ENCODE data around the gene ERVK3-1. TPM values are rescaled to one million over a fixed set of nuclear protein-coding genes. Genes with fewer than 3 reads are reported as not detected.

ERVK3-1 gene
- total and polyA plus RNA-seq, 2 of the 13 experiments (the other 11 are each of a cell fraction or from before 2014, with no cell fraction given): 28.5 to 38.7 TPM

DNA sequence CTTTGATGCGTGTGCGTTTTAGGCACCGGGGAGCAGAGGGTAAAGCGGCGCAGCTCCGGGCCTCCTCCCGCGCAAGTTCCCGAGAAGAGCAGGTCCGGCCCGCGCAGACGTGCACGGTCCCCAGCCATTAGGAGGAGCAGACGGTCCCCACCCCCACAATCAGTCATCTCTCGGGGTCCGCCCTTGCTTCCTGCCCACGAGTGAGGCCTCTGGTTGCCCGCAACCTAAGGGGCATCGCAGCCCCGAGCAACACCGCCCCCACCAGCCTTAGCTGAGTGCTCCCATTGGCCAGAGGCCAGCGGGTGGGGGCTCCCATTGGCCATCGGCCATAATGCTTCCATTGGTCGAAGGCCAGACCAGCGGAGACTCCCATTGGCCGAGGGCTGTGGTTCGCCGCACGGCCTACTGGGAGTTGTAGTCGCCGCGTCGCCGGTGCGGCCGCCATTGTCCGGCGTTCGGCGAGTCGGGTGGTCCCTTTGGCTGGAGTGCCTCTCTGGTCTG lies 26.6 kb upstream of the ERVK3-1 start, which contains the start of gene ZNF8 (continued):
- TF ChIP-seq, protein P1, sequence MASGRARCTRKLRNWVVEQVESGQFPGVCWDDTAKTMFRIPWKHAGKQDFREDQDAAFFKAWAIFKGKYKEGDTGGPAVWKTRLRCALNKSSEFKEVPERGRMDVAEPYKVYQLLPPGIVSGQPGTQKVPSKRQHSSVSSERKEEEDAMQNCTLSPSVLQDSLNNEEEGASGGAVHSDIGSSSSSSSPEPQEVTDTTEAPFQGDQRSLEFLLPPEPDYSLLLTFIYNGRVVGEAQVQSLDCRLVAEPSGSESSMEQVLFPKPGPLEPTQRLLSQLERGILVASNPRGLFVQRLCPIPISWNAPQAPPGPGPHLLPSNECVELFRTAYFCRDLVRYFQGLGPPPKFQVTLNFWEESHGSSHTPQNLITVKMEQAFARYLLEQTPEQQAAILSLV (CRISPR knock-in tag; IDR thresholded peaks at IDR 0.05; ENCODE audit: borderline replicate concordance): no peak
- TF ChIP-seq MAF1 (CRISPR knock-in tag; IDR thresholded peaks at IDR 0.05; ENCODE audit: borderline replicate concordance) (no peak), MXD4 (CRISPR knock-in tag; IDR thresholded peaks at IDR 0.05) (no peak; the same call in 1 of the 2 replicates), POLR2AphosphoS5 (IDR thresholded peaks at IDR 0.05; ENCODE audit: low read depth, low read length) (peak; percentile 72), ZNF572 (CRISPR knock-in tag; IDR thresholded peaks at IDR 0.05) (0 out of 2 replicates have a peak, but pooled peaks have one; percentile 45), JUN (CRISPR knock-in tag; IDR thresholded peaks at IDR 0.05) (no peak), HCFC1 (IDR thresholded peaks at IDR 0.05; ENCODE audit: low read depth, low read length) (peak; percentile 85), YEATS4 (CRISPR knock-in tag; IDR thresholded peaks at IDR 0.05; ENCODE audit: borderline replicate concordance) (no peak), ADNP (CRISPR knock-in tag; IDR thresholded peaks at IDR 0.05) (no peak), RCOR2 (CRISPR knock-in tag; IDR thresholded peaks at IDR 0.05) (0 out of 2 replicates have a peak, but pooled peaks have one; percentile 30), MTA3 (CRISPR knock-in tag; IDR thresholded peaks at IDR 0.05) (no peak), THAP11 (CRISPR knock-in tag; IDR thresholded peaks at IDR 0.05) (peak; percentile 98), MEF2D (CRISPR knock-in tag; IDR thresholded peaks at IDR 0.05) (no peak; the same call in 1 of the 2 replicates), MTA1 (CRISPR knock-in tag; IDR thresholded peaks at IDR 0.05; ENCODE audit: borderline replicate concordance) (peak; percentile 17; the same call in 1 of the 2 replicates), ZNF841 (CRISPR knock-in tag; IDR thresholded peaks at IDR 0.05; ENCODE audit: borderline replicate concordance) (no peak), PHF8 (CRISPR knock-in tag; IDR thresholded peaks at IDR 0.05) (peak; percentile 65)
- TF ChIP-seq, protein P2, sequence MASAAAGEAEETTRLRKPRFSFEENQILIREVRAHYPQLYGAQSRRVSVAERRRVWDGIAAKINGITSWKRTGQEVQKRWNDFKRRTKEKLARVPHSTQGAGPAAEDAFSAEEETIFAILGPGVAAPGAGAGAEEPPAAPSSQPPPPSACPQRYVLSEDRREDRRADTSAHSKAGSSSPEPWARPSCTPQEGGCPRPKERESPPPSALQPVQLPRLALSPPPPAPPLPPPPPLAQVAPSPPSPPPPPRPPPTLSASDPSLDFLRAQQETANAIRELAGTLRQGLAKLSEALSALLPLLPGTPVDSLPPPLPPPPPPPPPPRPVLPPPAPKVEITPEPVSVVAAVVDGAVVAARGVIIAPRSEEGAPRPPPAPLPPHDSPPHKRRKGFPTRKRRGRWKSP (CRISPR knock-in tag; IDR thresholded peaks at IDR 0.05): peak; percentile 90; the same call in 1 of the 2 replicates
- TF ChIP-seq, protein P3, sequence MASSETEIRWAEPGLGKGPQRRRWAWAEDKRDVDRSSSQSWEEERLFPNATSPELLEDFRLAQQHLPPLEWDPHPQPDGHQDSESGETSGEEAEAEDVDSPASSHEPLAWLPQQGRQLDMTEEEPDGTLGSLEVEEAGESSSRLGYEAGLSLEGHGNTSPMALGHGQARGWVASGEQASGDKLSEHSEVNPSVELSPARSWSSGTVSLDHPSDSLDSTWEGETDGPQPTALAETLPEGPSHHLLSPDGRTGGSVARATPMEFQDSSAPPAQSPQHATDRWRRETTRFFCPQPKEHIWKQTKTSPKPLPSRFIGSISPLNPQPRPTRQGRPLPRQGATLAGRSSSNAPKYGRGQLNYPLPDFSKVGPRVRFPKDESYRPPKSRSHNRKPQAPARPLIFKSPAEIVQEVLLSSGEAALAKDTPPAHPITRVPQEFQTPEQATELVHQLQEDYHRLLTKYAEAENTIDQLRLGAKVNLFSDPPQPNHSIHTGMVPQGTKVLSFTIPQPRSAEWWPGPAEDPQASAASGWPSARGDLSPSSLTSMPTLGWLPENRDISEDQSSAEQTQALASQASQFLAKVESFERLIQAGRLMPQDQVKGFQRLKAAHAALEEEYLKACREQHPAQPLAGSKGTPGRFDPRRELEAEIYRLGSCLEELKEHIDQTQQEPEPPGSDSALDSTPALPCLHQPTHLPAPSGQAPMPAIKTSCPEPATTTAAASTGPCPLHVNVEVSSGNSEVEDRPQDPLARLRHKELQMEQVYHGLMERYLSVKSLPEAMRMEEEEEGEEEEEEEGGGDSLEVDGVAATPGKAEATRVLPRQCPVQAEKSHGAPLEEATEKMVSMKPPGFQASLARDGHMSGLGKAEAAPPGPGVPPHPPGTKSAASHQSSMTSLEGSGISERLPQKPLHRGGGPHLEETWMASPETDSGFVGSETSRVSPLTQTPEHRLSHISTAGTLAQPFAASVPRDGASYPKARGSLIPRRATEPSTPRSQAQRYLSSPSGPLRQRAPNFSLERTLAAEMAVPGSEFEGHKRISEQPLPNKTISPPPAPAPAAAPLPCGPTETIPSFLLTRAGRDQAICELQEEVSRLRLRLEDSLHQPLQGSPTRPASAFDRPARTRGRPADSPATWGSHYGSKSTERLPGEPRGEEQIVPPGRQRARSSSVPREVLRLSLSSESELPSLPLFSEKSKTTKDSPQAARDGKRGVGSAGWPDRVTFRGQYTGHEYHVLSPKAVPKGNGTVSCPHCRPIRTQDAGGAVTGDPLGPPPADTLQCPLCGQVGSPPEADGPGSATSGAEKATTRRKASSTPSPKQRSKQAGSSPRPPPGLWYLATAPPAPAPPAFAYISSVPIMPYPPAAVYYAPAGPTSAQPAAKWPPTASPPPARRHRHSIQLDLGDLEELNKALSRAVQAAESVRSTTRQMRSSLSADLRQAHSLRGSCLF (CRISPR knock-in tag; IDR thresholded peaks at IDR 0.05; ENCODE audit: borderline replicate concordance): no peak
- TF ChIP-seq, protein P4, sequence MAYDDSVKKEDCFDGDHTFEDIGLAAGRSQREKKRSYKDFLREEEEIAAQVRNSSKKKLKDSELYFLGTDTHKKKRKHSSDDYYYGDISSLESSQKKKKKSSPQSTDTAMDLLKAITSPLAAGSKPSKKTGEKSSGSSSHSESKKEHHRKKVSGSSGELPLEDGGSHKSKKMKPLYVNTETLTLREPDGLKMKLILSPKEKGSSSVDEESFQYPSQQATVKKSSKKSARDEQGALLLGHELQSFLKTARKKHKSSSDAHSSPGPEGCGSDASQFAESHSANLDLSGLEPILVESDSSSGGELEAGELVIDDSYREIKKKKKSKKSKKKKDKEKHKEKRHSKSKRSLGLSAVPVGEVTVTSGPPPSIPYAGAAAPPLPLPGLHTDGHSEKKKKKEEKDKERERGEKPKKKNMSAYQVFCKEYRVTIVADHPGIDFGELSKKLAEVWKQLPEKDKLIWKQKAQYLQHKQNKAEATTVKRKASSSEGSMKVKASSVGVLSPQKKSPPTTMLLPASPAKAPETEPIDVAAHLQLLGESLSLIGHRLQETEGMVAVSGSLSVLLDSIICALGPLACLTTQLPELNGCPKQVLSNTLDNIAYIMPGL (CRISPR knock-in tag; IDR thresholded peaks at IDR 0.05; ENCODE audit: borderline replicate concordance in 1 of 2, low read depth in 1 of 2): peak; percentile 58 to 69
